ENCODE data around the gene THBS3. TPM values are rescaled to one million over a fixed set of nuclear protein-coding genes. Genes with fewer than 3 reads are reported as not detected.
"Not testable (repeated sequence)": the region's sequence is repeated elsewhere in the genome, so short reads cannot be mapped to it uniquely, and the experiment has no call there.

Gene THBS3
- total and polyA plus RNA-seq, 11 donors: 2.7 to 22.2 (median 5.5) TPM

GRCh38 chr1:155226910-155227260, 19.2 kb upstream of the THBS3 start:
- DNase-seq (peak in 3 of 5 donors; percentile 39 to 71 (median 58)), ATAC-seq (peak; percentile 24 to 59 (median 40))
- Histone ChIP-seq H3K36me3 (no peaks in the 10 kb centered on the region), H3K27ac (peak overlapping the region; percentile 24 to 92 (median 87)), H3K4me1 (peaks cover 0 to 59% (median 17%) of the 10 kb centered on the region in 12 donors), H3K4me3 (peak overlapping the region; percentile 15 to 77 (median 62)), H3K27me3 (no peaks in the 10 kb centered on the region), H3K9me3 (no peaks in the 10 kb centered on the region)
- intact Hi-C loops (cut with DNase I): loop anchor here in 8 of 10 donors (1.0 to 10.0 kb wide), 6 partner anchors 18 to 52 kb away; partner anchors contain the start of genes KRTCAP2 (in 2 of the 8), MTX1 (in 2 of the 8), TRIM46 (in 2 of the 8) and THBS3 (in 1 of the 8)
- 0 to 1% (median 0%) methylated on average over 19 of the region's 19 CpGs for WGBS, 4 donors
- TF ChIP-seq, protein P1, sequence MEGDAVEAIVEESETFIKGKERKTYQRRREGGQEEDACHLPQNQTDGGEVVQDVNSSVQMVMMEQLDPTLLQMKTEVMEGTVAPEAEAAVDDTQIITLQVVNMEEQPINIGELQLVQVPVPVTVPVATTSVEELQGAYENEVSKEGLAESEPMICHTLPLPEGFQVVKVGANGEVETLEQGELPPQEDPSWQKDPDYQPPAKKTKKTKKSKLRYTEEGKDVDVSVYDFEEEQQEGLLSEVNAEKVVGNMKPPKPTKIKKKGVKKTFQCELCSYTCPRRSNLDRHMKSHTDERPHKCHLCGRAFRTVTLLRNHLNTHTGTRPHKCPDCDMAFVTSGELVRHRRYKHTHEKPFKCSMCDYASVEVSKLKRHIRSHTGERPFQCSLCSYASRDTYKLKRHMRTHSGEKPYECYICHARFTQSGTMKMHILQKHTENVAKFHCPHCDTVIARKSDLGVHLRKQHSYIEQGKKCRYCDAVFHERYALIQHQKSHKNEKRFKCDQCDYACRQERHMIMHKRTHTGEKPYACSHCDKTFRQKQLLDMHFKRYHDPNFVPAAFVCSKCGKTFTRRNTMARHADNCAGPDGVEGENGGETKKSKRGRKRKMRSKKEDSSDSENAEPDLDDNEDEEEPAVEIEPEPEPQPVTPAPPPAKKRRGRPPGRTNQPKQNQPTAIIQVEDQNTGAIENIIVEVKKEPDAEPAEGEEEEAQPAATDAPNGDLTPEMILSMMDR (IDR thresholded peaks at IDR 0.05): peak in 1 of 12 donors; percentile 7
- no peak for TF ChIP-seq POLR2A (IDR thresholded peaks at IDR 0.05)

DNA sequence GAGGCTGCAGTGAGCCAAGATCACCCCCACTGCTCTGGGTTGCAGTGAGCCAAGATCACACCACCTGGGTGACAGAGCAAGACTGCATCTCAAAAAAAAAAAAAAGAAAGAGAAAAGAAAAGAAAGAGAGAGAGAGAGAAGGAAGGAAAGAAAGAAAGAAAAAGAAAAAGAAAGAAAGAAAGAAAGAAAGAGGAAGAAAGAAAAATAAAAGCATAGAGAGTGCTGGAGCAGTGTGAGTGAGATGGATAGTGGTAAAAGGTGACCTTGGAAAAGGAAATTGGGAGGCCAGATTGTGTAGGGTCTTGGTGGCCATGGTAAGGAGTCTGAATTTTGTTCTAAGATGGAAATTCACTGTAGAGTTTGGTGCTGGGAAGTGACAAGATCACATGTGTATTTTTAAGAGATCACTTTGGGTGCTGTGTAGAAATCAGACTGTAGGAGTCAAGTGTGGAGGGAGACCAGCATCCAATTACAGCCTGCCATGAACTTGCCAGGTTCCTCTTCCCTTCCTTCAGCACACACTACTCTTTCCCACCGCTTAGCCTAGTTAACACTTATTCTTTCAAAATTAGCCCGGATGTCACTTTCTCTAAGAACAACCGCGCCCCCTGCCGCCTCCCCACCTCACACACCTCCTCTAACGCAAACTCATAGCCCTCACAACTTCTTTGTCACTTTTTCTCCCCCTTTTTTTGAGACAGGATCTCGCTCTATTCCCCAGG, 18.7 kb upstream of the THBS3 start:
- H3K27me3 ChIP-seq: no peaks in the 10 kb centered on the region
- no peak for TF ChIP-seq POLR2A (IDR thresholded peaks at IDR 0.05)
- TF ChIP-seq, protein P1 (IDR thresholded peaks at IDR 0.05): peak; percentile 10 to 65 (median 60)
- peaks cover 0 to 63% (median 16%) of the 10 kb centered on the region in 12 donors for H3K4me1 ChIP-seq
- H3K9me3 ChIP-seq: no peaks in the 10 kb centered on the region
- peak; percentile 23 to 52 (median 44) for ATAC-seq
- DNase-seq: peak; percentile 63 to 78 (median 70)
- intact Hi-C loops (cut with DNase I): loop anchor here in 8 of 10 donors (1.0 to 10.0 kb wide), 6 partner anchors 17 to 52 kb away; partner anchors contain the start of genes KRTCAP2 (in 2 of the 8), MTX1 (in 2 of the 8), TRIM46 (in 2 of the 8) and THBS3 (in 1 of the 8)
- no peaks in the 10 kb centered on the region for H3K36me3 ChIP-seq
- H3K27ac ChIP-seq: peak overlapping the region; percentile 24 to 92 (median 87)
- 0 to 1% (median 0%) methylated on average over 7 of the region's 7 CpGs for WGBS, 4 donors
- peak overlapping the region; percentile 15 to 77 (median 62) for H3K4me3 ChIP-seq

DNA sequence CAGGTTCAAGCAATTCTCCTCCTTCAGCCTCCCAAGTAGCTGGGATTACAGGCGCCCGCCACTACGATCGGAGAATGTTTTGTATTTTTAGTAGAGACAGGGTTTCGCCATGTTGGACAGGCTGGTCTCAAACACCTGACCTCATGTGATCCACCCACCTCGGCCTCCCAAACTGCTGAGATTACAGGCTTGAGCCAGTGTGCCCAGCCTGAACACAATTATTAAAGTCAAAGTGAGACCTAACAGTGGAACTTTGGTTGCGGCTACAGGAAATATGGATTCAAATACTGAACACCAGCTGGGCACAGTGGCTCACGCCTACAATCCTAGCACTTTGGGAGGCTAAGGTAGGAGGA, 17.7 kb upstream of the THBS3 start:
- peak overlapping the region in 2 of 12 donors; percentile 89 to 92 for H3K27ac ChIP-seq
- not testable (repeated sequence) for H3K4me3 ChIP-seq, DNase-seq, H3K36me3 ChIP-seq, H3K9me3 ChIP-seq, ATAC-seq, H3K27me3 ChIP-seq
- peaks cover 0 to 71% (median 16%) of the 10 kb centered on the region in 12 donors for H3K4me1 ChIP-seq
- WGBS, 4 donors: 97 to 99% (median 98%) methylated on average over 8 of the region's 8 CpGs
- intact Hi-C loops (cut with DNase I): loop anchor here in 7 of 10 donors (2.0 to 10.0 kb wide), 3 partner anchors 48 to 51 kb away; partner anchors contain the start of genes KRTCAP2 (in 2 of the 7) and TRIM46 (in 2 of the 7)

- intact Hi-C loops (cut with DNase I): loop anchor here in 2 of 10 donors (10.0 kb wide), 1 partner anchor 48 kb away; the partner anchor contains the start of genes KRTCAP2 (in 2 of the 2) and TRIM46 (in 2 of the 2)
These were observed 15.3 kb upstream of the THBS3 start for GRCh38 chr1:155223047-155223446.

GRCh38 chr1:155220211-155220965, 12.7 kb upstream of the THBS3 start:
- not testable (repeated sequence) for ATAC-seq

More at GRCh38 chr1:155223047-155223446, 15.3 kb upstream of the THBS3 start:
- TF ChIP-seq POLR2A (IDR thresholded peaks at IDR 0.05): no peak
- TF ChIP-seq, protein P1 (IDR thresholded peaks at IDR 0.05): no peak
- no peaks in the 10 kb centered on the region for H3K9me3 ChIP-seq
- no peak for ATAC-seq
- DNase-seq: no peak
- WGBS, 4 donors: 80 to 89% (median 86%) methylated on average over 7 of the region's 7 CpGs
- H3K27ac ChIP-seq: peak overlapping the region in 1 of 12 donors; percentile 1
- no peaks in the 10 kb centered on the region for H3K36me3 ChIP-seq
- H3K4me3 ChIP-seq: no peak overlapping the region
- no peaks in the 10 kb centered on the region for H3K27me3 ChIP-seq
- peaks cover 0 to 85% (median 18%) of the 10 kb centered on the region in 12 donors for H3K4me1 ChIP-seq

More at GRCh38 chr1:155220211-155220965, 12.7 kb upstream of the THBS3 start:
- H3K4me3 ChIP-seq, H3K27me3 ChIP-seq, H3K9me3 ChIP-seq, H3K36me3 ChIP-seq: not testable (repeated sequence)
- peaks cover 0 to 63% (median 4%) of the 10 kb centered on the region in 12 donors for H3K4me1 ChIP-seq
- peak overlapping the region in 1 of 12 donors; percentile 65 for H3K27ac ChIP-seq
- intact Hi-C loops (cut with DNase I): loop anchor here in 2 of 10 donors (10.0 kb wide), 1 partner anchor 46 kb away; the partner anchor contains the start of genes KRTCAP2 (in 2 of the 2) and TRIM46 (in 2 of the 2)
- 85 to 91% (median 88%) methylated on average over 10 of the region's 10 CpGs for WGBS, 4 donors
- peak in 1 of 5 donors; percentile 2 for DNase-seq
